HUES6 (cell line): ENCODE results near the gene ARHGEF2.

ENCODE experiments used
- H3K27ac ChIP-seq: 2 replicates; pipeline ENCODE4 v1.7.0; 2013; ENCODE audit warnings: low read depth, mild to moderate bottlenecking, low read length, inconsistent platforms
- H3K27me3 ChIP-seq: 2 replicates; pipeline ENCODE4 v1.6.1; 2013; ENCODE audit warnings: low read length; ENCODE audit not compliant: control insufficient read depth, insufficient read depth
- H3K36me3 ChIP-seq: 2 replicates; pipeline ENCODE4 v1.6.1; 2013; ENCODE audit warnings: low read length; ENCODE audit not compliant: control insufficient read depth, insufficient read depth
- H3K4me1 ChIP-seq: 2 replicates; pipeline ENCODE4 v1.6.1; 2013; ENCODE audit warnings: low read length; ENCODE audit not compliant: control insufficient read depth, insufficient read depth
- H3K4me3 ChIP-seq: 2 replicates; pipeline ENCODE4 v1.5.1; 2013; ENCODE audit warnings: low read depth, low read length
- H3K9ac ChIP-seq: one replicate; pipeline ENCODE4 v1.6.1; 2013; ENCODE audit warnings: mild to moderate bottlenecking, low read length
- H3K9me3 ChIP-seq: 2 replicates; pipeline ENCODE4 v1.6.1; 2013; ENCODE audit warnings: low read depth, low read length; ENCODE audit not compliant: control insufficient read depth, insufficient read depth

Gene ARHGEF2

DNA sequence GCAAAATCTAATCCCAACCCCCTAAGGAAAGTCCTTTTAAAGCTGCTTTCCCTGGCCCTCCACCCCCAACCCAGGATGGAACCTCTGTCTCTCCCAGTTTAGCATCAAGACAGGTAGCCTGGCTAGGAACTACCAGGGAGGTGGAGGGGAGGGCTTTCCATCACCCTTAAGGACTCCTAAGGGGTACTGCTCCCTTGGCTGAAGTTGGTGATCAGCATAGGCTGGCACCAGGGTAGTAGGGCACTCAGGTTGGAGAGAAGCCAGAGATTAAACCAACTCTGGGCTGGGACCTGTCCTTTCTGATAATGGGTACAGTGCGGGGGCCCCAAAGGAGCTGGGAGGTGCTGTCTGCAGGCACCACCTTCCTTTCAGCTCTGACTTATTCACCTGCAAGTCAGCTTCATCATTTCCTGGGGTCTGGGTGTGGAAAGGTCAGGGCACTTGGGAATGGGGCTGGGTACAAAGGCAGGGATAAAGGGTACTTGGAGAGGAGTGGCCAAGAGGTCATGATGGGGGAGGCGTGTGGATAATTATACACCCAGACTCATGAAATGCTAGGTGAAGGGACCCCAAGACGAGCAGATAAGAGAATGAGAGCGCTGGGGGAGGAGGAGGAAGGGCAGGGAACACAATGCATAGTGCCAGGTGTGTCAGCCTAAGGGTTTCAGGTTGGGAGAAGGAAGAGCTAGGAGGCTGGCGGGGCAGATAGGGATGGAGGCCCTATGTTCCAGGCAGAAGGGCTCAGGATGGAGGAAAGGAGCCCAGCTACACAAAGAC, 1.2 kb downstream of the ARHGEF2 start:
- H3K27ac ChIP-seq, result peak overlapping the region; percentile 92; the same call in 1 of the 2 replicates
- H3K9me3 ChIP-seq, result no peaks in the 10 kb centered on the region
- H3K4me1 ChIP-seq, result peaks cover 66% of the 10 kb centered on the region
- H3K27me3 ChIP-seq, result no peaks in the 10 kb centered on the region
- peak overlapping the region; percentile 94 for H3K9ac ChIP-seq
- H3K36me3 ChIP-seq, result no peaks in the 10 kb centered on the region
- H3K4me3 ChIP-seq, result peak overlapping the region; percentile 95

DNA sequence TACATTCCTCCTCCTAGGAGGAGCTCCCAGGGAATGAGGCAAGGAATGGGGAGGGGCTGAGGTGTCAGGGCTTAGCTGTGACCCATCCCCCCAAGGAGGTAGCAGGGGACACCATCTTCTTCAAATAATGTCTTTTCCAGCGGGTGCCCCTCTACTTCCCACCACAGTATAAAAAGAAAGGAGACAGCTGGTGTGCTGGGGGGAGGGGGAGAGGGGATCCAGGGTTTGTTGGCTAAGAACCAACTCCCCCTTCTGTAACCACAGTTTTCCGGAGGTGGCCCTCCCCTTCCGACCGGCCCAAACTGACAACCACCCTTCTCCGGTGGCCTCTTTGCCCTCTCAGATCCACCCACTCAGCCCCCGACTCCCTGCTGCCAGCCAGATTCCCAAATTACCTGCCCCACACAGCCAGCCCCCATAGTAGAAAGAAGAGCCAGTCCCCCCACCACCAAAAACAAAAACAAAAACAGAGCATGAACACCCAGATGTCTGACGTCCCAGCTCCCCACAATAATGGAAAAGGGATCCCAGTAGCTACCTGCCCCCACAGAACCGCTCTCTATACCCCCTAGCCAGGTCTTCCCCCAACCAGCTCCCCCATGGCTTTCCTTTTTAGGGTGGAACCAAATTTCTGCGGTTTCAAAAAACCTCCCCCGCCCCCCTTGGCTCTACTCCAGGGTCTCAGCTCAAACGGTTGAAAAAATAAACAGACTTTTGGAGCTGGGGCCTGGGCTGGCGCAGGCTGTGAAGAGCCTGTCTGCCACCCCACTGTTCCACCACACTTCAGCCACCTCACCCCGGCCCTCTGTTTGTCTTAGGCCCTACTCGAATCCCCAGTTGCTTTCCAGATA, 2.1 kb downstream of the ARHGEF2 start:
- H3K36me3 ChIP-seq, result no peaks in the 10 kb centered on the region
- H3K27ac ChIP-seq, result no peak overlapping the region; the same call in 1 of the 2 replicates
- peak overlapping the region; percentile 94 for H3K9ac ChIP-seq
- peak overlapping the region; percentile 95 for H3K4me3 ChIP-seq
- no peaks in the 10 kb centered on the region for H3K9me3 ChIP-seq
- peaks cover 66% of the 10 kb centered on the region for H3K4me1 ChIP-seq
- H3K27me3 ChIP-seq, result no peaks in the 10 kb centered on the region

DNA sequence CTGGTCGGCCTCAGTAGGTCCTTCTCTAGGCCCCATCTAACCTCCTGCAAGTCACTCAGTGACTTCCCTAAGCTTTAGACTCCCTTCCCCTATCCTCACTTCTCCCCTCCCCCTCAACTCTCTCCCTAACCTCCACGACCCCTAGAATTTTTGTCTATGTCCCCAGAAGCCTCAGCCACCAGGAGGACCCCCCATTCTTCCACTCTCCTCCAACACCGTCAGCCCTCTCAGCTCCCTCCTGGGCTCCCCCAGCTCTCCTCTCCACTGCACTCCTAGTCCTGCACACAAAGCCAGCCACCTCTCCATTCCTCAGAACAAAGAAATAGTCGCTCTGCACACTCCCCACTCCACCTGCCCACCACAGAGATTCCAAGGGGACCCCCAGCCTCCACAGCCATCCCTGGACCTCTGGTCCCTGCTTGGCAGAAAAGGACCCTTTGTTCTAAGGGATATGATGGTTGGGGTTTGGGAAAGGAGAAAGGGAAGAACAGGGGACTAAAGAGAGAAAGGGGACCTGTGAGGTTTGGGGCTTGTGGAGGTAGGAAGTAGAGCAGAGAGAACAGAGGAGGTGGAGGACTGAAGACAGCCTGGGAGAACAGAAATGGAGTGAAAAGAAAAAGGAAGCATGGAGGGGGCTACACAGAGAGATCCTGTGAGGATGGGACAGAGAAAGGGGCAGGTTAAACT, 2.8 kb downstream of the ARHGEF2 start:
- Histone ChIP-seq H3K27me3 (no peaks in the 10 kb centered on the region), H3K9me3 (no peaks in the 10 kb centered on the region), H3K27ac (no peak overlapping the region), H3K36me3 (no peaks in the 10 kb centered on the region), H3K9ac (peak overlapping the region; percentile 31), H3K4me3 (peak overlapping the region; percentile 95), H3K4me1 (peaks cover 64% of the 10 kb centered on the region)

DNA sequence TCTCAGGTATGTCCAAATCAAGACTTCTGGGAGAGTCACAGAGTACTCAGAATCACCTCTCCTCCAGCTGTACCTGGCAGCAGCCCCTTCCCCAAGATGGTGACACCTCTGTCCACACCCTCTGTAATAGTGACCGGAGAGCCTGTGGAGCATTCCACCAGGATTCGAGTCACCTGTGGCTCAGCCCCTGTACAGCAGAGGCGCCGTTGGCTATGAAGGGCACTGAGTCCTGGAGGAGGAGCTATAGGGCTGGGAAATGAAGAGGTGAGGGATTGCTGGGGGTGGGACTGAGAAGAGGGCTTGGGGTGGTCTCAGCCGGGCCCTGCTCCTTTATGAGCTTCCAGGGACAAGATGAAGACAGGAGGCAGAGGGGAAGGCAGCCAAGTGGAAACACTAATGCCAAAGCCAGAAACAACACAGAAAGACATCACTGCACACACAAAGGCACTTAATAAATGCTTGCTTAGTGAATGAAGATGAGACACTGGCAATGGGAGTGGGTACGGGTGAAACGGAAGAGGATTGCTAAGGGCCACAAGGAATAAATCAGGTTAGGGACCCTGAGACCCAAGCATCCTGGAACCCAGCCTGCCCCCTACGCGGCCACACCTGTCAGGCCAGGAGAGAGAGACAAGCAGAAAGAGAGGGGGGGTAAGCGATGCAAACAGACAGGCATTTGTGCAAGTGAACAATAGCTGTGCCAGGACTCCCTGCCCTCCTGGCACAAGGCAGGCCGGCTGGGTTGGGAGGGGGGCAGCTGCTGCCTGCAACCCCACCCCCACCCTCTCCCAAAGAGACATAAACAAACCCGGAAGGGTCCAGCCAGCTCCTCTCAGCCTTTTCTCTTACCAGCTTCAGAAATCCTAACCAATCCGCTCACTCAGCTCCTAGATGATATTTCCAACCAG, 3.9 kb downstream of the ARHGEF2 start:
- Histone ChIP-seq H3K27ac (no peak overlapping the region), H3K9me3 (no peaks in the 10 kb centered on the region), H3K36me3 (peaks cover 2% of the 10 kb centered on the region; the same call in 1 of the 2 replicates), H3K27me3 (no peaks in the 10 kb centered on the region), H3K4me3 (peak overlapping the region; percentile 95; the same call in 1 of the 2 replicates), H3K4me1 (peaks cover 64% of the 10 kb centered on the region), H3K9ac (no peak overlapping the region)

DNA sequence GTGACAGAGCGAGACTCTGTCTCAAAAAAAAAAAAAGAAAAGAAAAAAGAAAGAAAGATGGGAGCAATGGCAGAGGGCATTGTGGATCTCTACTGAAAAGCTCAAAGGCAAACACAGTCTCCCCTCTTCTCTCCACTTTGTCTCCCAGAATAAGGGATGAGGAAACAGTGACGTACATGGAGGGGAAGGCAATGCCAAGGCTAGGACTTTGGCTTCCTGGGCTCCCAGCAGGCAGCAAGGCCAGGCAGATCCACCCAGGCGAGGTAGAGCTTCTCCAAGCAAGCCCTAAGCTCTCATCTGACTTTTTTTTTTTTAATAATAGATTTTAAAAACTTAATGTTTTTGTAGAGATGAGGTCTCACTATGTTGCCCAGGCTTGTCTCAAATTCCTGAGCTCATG, 4.6 kb downstream of the ARHGEF2 start:
- Histone ChIP-seq H3K9ac (no peak overlapping the region), H3K9me3 (no peaks in the 10 kb centered on the region), H3K27me3 (no peaks in the 10 kb centered on the region), H3K4me3 (no peak overlapping the region), H3K36me3 (peaks cover 9% of the 10 kb centered on the region), H3K27ac (no peak overlapping the region), H3K4me1 (peaks cover 65% of the 10 kb centered on the region)

DNA sequence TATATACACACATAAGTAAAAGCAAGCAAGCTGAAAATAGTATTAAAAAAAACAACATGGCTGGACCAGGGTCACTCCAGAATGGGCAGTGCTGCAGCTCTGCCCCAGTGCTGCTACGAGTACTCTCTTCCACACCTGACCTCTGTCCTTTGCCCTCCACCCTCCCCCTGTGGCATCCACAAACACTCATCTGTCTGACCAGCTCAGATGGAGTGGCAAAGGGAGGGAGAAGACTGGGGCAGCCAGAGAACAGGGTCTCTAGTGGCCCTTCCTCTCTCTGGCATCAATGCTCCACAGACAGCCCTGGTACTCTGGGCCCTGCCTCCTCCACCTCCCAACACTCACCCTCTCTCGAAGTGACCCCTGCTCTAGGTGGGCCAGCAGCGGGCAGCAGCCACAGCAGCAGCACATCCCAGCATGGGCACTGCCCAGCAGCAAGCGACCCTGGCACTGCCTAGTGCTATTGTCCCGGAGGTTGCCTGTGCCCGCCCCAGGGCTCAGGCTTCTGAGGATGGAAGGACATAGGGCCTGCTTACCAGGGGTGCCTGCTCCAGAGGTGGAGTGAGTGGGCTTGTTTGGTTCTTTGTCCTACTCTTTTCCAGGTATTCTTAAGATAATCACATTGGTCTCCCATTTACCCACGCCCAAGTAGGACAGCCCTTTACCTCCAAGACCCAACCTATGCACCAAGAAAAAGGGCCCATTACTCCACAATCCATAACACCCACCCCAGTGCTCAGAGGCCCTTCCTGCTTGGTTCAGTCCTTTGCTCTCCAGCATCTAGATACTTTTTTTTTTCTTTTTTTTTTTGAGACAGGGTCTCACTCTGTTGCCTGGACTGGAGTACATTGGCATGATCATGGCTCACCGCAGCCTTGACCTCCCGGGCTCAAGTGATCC, 6.2 kb downstream of the ARHGEF2 start:
- no peak overlapping the region for H3K27ac ChIP-seq
- H3K9me3 ChIP-seq, result no peaks in the 10 kb centered on the region
- no peak overlapping the region for H3K9ac ChIP-seq
- H3K4me3 ChIP-seq, result no peak overlapping the region
- H3K4me1 ChIP-seq, result peaks cover 79% of the 10 kb centered on the region
- H3K27me3 ChIP-seq, result no peaks in the 10 kb centered on the region
- peaks cover 22% of the 10 kb centered on the region for H3K36me3 ChIP-seq

DNA sequence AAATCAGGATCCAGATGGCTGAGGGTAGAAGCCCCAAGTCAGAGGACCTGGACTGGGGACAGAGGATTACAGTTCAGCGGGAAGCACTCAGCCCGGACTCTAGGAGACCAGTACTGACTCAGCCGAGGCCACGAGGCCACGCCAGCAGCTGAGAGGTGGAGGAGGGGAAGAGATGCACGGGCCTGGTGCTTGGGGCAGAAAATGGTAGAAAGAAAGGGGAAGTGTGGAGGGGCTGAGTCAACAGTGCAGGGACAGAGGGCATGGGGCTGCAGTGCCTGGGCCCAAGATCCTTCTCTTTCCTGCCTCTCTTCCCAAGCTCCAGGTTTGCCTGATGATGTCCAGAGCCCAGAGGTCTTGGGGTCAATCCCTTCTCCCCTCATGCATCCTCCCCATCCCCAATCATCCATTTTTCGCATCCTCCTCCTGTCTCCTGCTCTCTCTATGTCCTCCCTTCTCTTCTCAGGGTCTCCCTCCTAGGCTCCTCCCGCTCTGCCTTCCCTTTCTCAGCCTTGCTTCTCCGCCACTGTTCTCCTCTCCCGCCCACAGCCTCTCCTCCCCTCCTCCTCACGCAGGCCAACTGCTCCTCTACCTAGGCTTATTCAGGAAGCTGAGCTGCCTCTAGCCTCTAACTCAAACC, 7.7 kb downstream of the ARHGEF2 start:
- H3K9ac ChIP-seq, result peak overlapping the region; percentile 17
- H3K4me1 ChIP-seq, result peaks cover 73% of the 10 kb centered on the region
- H3K27ac ChIP-seq, result no peak overlapping the region
- no peaks in the 10 kb centered on the region for H3K27me3 ChIP-seq
- no peak overlapping the region for H3K4me3 ChIP-seq
- no peaks in the 10 kb centered on the region for H3K9me3 ChIP-seq
- peaks cover 37% of the 10 kb centered on the region for H3K36me3 ChIP-seq

DNA sequence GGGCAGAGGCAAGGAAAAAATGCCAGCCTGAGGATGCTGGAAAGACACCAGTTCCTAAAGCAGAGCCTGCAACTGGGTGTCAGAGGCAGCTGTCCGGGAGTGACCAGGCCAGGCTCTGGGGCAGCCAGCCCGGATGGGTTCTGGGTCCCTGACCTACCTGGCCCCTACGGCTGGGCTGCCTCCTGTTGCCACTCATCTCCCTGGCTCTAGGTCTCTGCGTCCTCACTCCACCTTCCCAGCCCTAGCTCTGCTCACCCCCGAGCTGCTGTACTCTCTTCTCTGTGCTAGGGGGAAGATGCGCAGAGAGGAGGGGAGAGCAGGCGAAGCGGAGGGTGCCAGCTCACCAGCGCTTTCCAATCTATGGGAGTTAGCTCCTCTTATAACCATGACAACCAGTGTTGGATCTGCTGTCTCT, 9.0 kb downstream of the ARHGEF2 start:
- H3K4me1 ChIP-seq, result peaks cover 61% of the 10 kb centered on the region
- H3K9me3 ChIP-seq, result no peaks in the 10 kb centered on the region
- H3K27ac ChIP-seq, result no peak overlapping the region
- no peak overlapping the region for H3K9ac ChIP-seq
- peaks cover 50% of the 10 kb centered on the region for H3K36me3 ChIP-seq
- H3K27me3 ChIP-seq, result no peaks in the 10 kb centered on the region
- H3K4me3 ChIP-seq, result no peak overlapping the region

DNA sequence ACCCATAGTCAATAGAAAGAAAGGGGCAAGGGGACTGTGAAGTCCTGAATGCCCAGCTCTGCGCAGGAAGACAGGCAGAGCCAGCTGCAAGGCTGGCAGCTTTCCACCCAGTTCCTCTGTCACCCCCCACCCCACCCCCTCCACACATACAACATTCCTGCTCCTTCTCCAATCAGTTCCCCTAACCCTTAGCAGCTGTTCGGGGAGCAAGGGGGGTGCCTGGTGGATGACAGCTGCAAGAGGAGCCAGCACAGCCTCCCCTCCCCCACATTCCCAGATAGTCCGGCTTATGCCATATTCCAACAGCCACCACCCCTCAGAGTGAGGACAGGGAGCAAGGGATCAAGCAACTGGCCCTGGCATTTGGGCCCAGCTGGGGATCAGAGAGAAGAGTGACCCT, 9.7 kb downstream of the ARHGEF2 start:
- H3K27ac ChIP-seq, result no peak overlapping the region
- H3K9me3 ChIP-seq, result no peaks in the 10 kb centered on the region
- peaks cover 56% of the 10 kb centered on the region for H3K4me1 ChIP-seq

More for the DNA sequence above, 9.7 kb downstream of the ARHGEF2 start:
- H3K4me3 ChIP-seq, result no peak overlapping the region
- H3K27me3 ChIP-seq, result no peaks in the 10 kb centered on the region
- peaks cover 53% of the 10 kb centered on the region for H3K36me3 ChIP-seq
- H3K9ac ChIP-seq, result no peak overlapping the region
